K562 (cell line): ENCODE measurements around the gene PDE11A. TPM values are rescaled to one million over a fixed set of nuclear protein-coding genes. Genes with fewer than 3 reads are reported as not detected.

ENCODE experiments used
- ATAC-seq: fragments of 200-7000 bp; cut with Tn5 transposase; 3 replicates; pipeline ENCODE4 v1.9.1; 2020; ENCODE audit warnings: moderate library complexity
- BruUV-seq: library from RNA; stranded (reverse); fragments of 400-500 nt; replicated peaks from 2 replicates; lab custom pipeline; 2021; lab: Mats Ljungman, UMichigan
- CTCF ChIA-PET: fragments of 300-600 bp; formaldehyde crosslinking; extraction: SDS; loops from one replicate; lab custom pipeline; 2021; ENCODE audit warnings: low intra/inter-chr PET ratio; lab: Yijun Ruan, JAX
- POLR2A ChIA-PET: fragments of 300-600, 350-650 bp; sonication (Branson Sonifier 250); formaldehyde crosslinking; extraction: SDS; loops from one replicate; lab custom pipeline; 2021; ENCODE audit warnings: antibody characterized with exemption, inconsistent platforms; lab: Yijun Ruan, JAX
- DNase-seq, 4 experiments: peaks; one replicate each; pipeline versions ENCODE4 v3.0.0 to v3.0.0-alpha.2; 2011 to 2018; ENCODE audit warnings: low spot score in 3 of 4, mixed read lengths in 3 of 4; ENCODE audit errors: extremely low read depth in 1 of 4
- FAIRE-seq: peaks from 2 replicates; lab custom pipeline; 2011; peaks lifted over from hg19 to GRCh38; lab: Jason Lieb, UNC
- H2AFZ ChIP-seq: 2 replicates; pipeline ENCODE4 v1.6.0; 2011; ENCODE audit warnings: low read depth, low read length, control low read depth, inconsistent platforms
- H3K27ac ChIP-seq: fragments of 200-600 bp; 3 replicates; pipeline ENCODE4 v1.8.0; 2011; ENCODE audit warnings: low read depth, mild to moderate bottlenecking, control low read depth, inconsistent platforms, low read length, moderate library complexity, mixed read lengths; ENCODE audit errors: extremely low read depth
- H3K27me3 ChIP-seq, 2 experiments: fragments of 300-600 bp in 1 of 2; 2 replicates in 1 of 2; 3 replicates in 1 of 2; pipeline versions ENCODE4 v1.6.0 to v1.8.0; 2011; ENCODE audit warnings: inconsistent platforms in 2 of 2, low read length in 2 of 2, mild to moderate bottlenecking in 1 of 2, mixed read lengths in 1 of 2, moderate library complexity in 1 of 2; ENCODE audit not compliant: control insufficient read depth in 2 of 2, insufficient read depth in 2 of 2
- H3K36me3 ChIP-seq: fragments of 300-600 bp; 3 replicates; pipeline ENCODE4 v1.8.0; 2011; ENCODE audit warnings: mild to moderate bottlenecking, low read length, inconsistent platforms; ENCODE audit not compliant: control insufficient read depth, insufficient read depth
- H3K4me1 ChIP-seq, 2 experiments: fragments of 200-600 bp in 1 of 2; replicated peaks in 1 of 2; 2 replicates in 1 of 2; 3 replicates in 1 of 2; pipeline versions ENCODE4 v1.5.1 to v1.8.0; 2011; ENCODE audit warnings: inconsistent platforms in 2 of 2, low read length in 2 of 2, mild to moderate bottlenecking in 1 of 2, mixed read lengths in 1 of 2, moderate library complexity in 1 of 2; ENCODE audit not compliant: control insufficient read depth in 2 of 2, insufficient read depth in 2 of 2
- H3K4me2 ChIP-seq: 2 replicates; pipeline ENCODE4 v1.6.1; 2011; ENCODE audit warnings: low read length, control low read depth, inconsistent platforms, mixed read lengths; ENCODE audit not compliant: insufficient read depth
- H3K4me3 ChIP-seq: fragments of 200-600 bp; sonication (generic), shearing (Covaris generic); 2 replicates; pipeline ENCODE4 v1.5.1; 2016; ENCODE audit warnings: control low read depth, inconsistent platforms
- H3K79me2 ChIP-seq: fragments of 200-600 bp; 3 replicates; pipeline ENCODE4 v1.8.0; 2011; ENCODE audit warnings: low read length, inconsistent platforms; ENCODE audit not compliant: control insufficient read depth, insufficient read depth
- H3K9ac ChIP-seq, 2 experiments: 2 replicates each; pipeline versions ENCODE4 v1.6.0 to v1.6.1; 2011; ENCODE audit warnings: low read depth in 2 of 2, low read length in 2 of 2, control low read depth in 1 of 2, inconsistent platforms in 1 of 2, mild to moderate bottlenecking in 1 of 2, mixed read lengths in 1 of 2; ENCODE audit not compliant: insufficient read depth in 1 of 2
- H3K9me1 ChIP-seq: one replicate; pipeline ENCODE4 v1.6.0; 2011; ENCODE audit warnings: inconsistent platforms, mild to moderate bottlenecking, low read length, moderate library complexity; ENCODE audit not compliant: control insufficient read depth, insufficient read depth
- H3K9me3 ChIP-seq: replicated peaks from 2 replicates; pipeline ENCODE4 v1.5.1; 2011; ENCODE audit warnings: low read depth, low read length, inconsistent platforms; ENCODE audit not compliant: control insufficient read depth, insufficient read depth
- H4K20me1 ChIP-seq: replicated peaks from 2 replicates; pipeline ENCODE4 v1.6.1; 2011; ENCODE audit warnings: low read length, inconsistent platforms, mixed read lengths; ENCODE audit not compliant: control insufficient read depth, insufficient read depth
- CBX3 ChIP-seq, 2 experiments: IDR thresholded peaks; 1 replicate in 1 of 2; 2 replicates in 1 of 2; pipeline ENCODE4 v1.6.1; 2012; ENCODE audit warnings: inconsistent platforms in 2 of 2, low read length in 2 of 2, borderline replicate concordance in 1 of 2, control low read depth in 1 of 2
- EGR1 ChIP-seq: fragments of 450-650 bp; conservative IDR thresholded peaks from 2 replicates; pipeline ENCODE4 v1.6.1; 2017; ENCODE audit warnings: mild to moderate bottlenecking
- ELF4 ChIP-seq: fragments of 450-650 bp; formaldehyde crosslinking; IDR thresholded peaks from 2 replicates; pipeline ENCODE4 v1.4.0; 2022; ENCODE audit warnings: missing genetic modification characterization
- HMGXB4 ChIP-seq: sonication (generic); formaldehyde crosslinking; IDR thresholded peaks from 2 replicates; pipeline ENCODE4 v1.8.1; 2023; ENCODE audit warnings: mild to moderate bottlenecking, missing genetic modification reagents
- KLF1 ChIP-seq: fragments of 450-650 bp; IDR thresholded peaks from 2 replicates; pipeline ENCODE4 v1.6.1; 2016; ENCODE audit warnings: missing genetic modification characterization, missing compliant biosample characterization
- L3MBTL2 ChIP-seq: fragments of 450-650 bp; IDR thresholded peaks from 2 replicates; pipeline ENCODE4 v1.6.1; 2016; ENCODE audit warnings: mild to moderate bottlenecking, moderate library complexity
- MYNN ChIP-seq, 2 experiments: sonication (generic); formaldehyde crosslinking in 1 of 2; IDR thresholded peaks; 2 replicates each; pipeline versions ENCODE4 v1.5.0 to v1.6.1; 2016 to 2020; ENCODE audit warnings: antibody characterized with exemption in 1 of 2, missing genetic modification reagents in 1 of 2
- NR4A1 ChIP-seq, 2 experiments: fragments of 250-450 bp in 1 of 2; fragments of 450-650 bp in 1 of 2; sonication (Bioruptor Pico) in 1 of 2; IDR thresholded peaks; 2 replicates each; pipeline versions ENCODE4 v1.4.0 to v1.6.1; 2016 to 2020; ENCODE audit warnings: mild to moderate bottlenecking in 2 of 2, missing compliant biosample characterization in 1 of 2, missing genetic modification characterization in 1 of 2, moderate library complexity in 1 of 2
- OTX1 ChIP-seq: fragments of 450-650 bp; formaldehyde crosslinking; IDR thresholded peaks from 2 replicates; pipeline ENCODE4 v1.4.0; 2022; ENCODE audit warnings: mild to moderate bottlenecking
- RCOR1 ChIP-seq, 2 experiments: IDR thresholded peaks; 2 replicates each; pipeline ENCODE4 v1.6.1; 2012; ENCODE audit warnings: low read depth in 2 of 2, low read length in 2 of 2, borderline replicate concordance in 1 of 2, improper control_type of control experiment in 1 of 2
- SRF ChIP-seq, 2 experiments: fragments of 250-450, 450-650 bp in 1 of 2; sonication (Bioruptor Pico) in 1 of 2; sonication (generic) in 1 of 2; formaldehyde crosslinking; IDR thresholded peaks; 2 replicates each; pipeline versions ENCODE4 v1.5.0 to v1.5.1; 2020 to 2022; ENCODE audit warnings: mild to moderate bottlenecking in 1 of 2, missing genetic modification reagents in 1 of 2
- TBL1XR1 ChIP-seq, 2 experiments: IDR thresholded peaks; 2 replicates each; pipeline ENCODE4 v1.6.1; 2012; ENCODE audit warnings: improper control_type of control experiment in 2 of 2, low read length in 2 of 2, mild to moderate bottlenecking in 1 of 2
- ZBTB26 ChIP-seq: fragments of 450-650 bp; formaldehyde crosslinking; IDR thresholded peaks from 2 replicates; pipeline ENCODE4 v1.4.0; 2022; ENCODE audit warnings: missing genetic modification characterization
- ZNF511 ChIP-seq: sonication (generic); formaldehyde crosslinking; IDR thresholded peaks from 2 replicates; pipeline ENCODE4 v1.8.0; 2022; ENCODE audit warnings: mild to moderate bottlenecking, missing genetic modification reagents
- ZNF668 ChIP-seq: fragments of 250-450 bp; sonication (Bioruptor Pico); IDR thresholded peaks from 2 replicates; pipeline ENCODE4 v1.8.0; 2022; ENCODE audit warnings: mild to moderate bottlenecking, inconsistent platforms
- ZNF766 ChIP-seq: fragments of 200-800 bp; sonication (Bioruptor generic); conservative IDR thresholded peaks from 2 replicates; pipeline ENCODE4 v1.6.1; 2016; ENCODE audit warnings: missing genetic modification characterization, missing compliant biosample characterization
- WGBS: fragments of 100-300 bp; shearing (Covaris generic); methylation state at CpG from one replicate; pipeline ENCODE4 v1.1.6; 2016; ENCODE audit warnings: low coverage, mixed read lengths; ENCODE audit not compliant: insufficient coverage; ENCODE audit errors: missing lambda C conversion rate; 5-methylcytosine and 5-hydroxymethylcytosine counted together
- in situ Hi-C: fragments of 300-500 bp; cut with MboI; formaldehyde crosslinking; loops from 4 replicates; pipeline ENCODE4 v1.15.0; 2018; ENCODE audit warnings: inconsistent platforms, mixed read lengths
- intact Hi-C: fragments of 100-400 bp; cut with micrococcal nuclease; formaldehyde crosslinking; loops from 2 replicates; pipeline ENCODE4 v1.14.2; 2022
- polyA plus RNA-seq, 8 experiments: library from polyadenylated mRNA; depleted of rRNA in 4 of 8; stranded (reverse) in 5 of 8; unstranded in 3 of 8; fragments of >200 nt; fragmentation: Nextera tagmentation in 2 of 8; fragmentation: Illumina TruSeq in 1 of 8; extraction: Ambion mirVana in 2 of 8; extraction: Trizol in 1 of 8; gene quantifications; 2 replicates each; pipeline versions ENCODE4 v1.2.1 to v1.2.3, GENCODE V29; 2011 to 2014; ENCODE audit warnings: inconsistent platforms in 1 of 8, missing spikeins in 1 of 8
- total RNA-seq, 7 experiments: library from RNA; depleted of rRNA in 6 of 7; stranded (reverse); fragments of >200 nt in 6 of 7; fragmentation: Illumina TruSeq in 2 of 7; extraction: Trizol in 2 of 7; gene quantifications; 2 replicates each; pipeline versions ENCODE4 v1.2.1 to v1.2.3, GENCODE V29; 2011 to 2021; ENCODE audit warnings: low replicate concordance in 1 of 7

PDE11A gene
- total and polyA plus RNA-seq, 9 of the 15 experiments (the other 6 are each of a cell fraction or from before 2014, with no cell fraction given), result 3.2 to 22.1 (median 5.7) TPM

DNA sequence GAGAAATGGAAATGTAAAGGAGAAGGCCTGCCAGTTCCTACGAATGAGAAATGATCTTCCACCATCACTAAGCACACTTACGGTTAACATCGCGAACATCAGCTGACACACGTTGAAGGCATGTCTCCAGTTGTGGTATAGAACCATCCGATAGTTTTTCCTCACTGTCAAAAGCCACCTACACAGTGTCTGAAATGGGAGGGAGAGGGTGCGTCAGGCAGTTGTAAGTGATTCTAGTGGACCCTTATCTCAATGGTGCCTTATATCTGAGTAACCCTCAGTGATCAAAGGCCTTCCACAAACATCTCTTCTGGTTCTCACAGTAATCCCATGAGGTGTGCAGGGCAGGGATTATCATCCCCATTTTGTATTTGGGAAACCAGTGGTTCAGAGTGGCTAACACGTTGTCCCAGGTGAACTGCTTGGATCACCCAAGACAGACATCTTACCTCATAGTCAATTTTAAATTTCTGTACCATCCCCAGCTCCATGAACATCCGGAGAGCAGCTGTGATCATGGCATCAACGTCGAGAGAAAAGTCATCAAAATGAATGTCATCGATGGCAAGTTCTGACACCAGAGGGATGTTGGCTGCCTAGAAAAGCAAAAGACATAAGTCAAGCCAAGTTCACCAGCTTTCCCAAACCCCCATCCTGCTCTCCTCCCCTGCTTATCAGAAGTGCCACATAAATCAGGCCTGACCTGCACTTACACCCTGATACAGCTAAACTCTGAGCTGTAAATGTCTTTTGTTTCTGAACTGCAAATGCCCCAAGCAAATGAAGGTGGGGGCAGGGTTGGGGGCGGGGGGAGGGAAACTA is 344.8 kb downstream of the PDE11A start:
- Histone ChIP-seq H3K4me3 (no peak overlapping the region), H2AFZ (peak overlapping the region; percentile 47), H3K9me3 (no peaks in the 10 kb centered on the region), H4K20me1 (no peaks in the 10 kb centered on the region), H3K4me2 (peak overlapping the region; percentile 64), H3K9me1 (no peaks in the 10 kb centered on the region), H3K79me2 (no peaks in the 10 kb centered on the region), H3K9ac (peak overlapping the region; percentile 22; a peak in 2 of 4 replicates), H3K36me3 (no peaks in the 10 kb centered on the region), H3K4me1 (peaks cover 0 to 42% of the 10 kb centered on the region in 2 experiments; a peak in 4 of 5 replicates), H3K27ac (peak overlapping the region; percentile 74), H3K27me3 (no peaks in the 10 kb centered on the region)
- FAIRE-seq (peak; percentile 78), ATAC-seq (peak; percentile 78), DNase-seq (peak; percentile 36 to 86 (median 62))
- WGBS, result 8% methylated on average over 13 of the region's 13 CpGs
- in situ Hi-C loops, result loop anchor here (10.0 kb wide), 3 partner anchors 233 to 563 kb away; no protein-coding TSS in a partner anchor
- intact Hi-C loops, result loop anchor here (1.0 to 10.0 kb wide), 3 partner anchors 27 to 123 kb away; no protein-coding TSS in a partner anchor
- POLR2A ChIA-PET, result interaction anchor here (0.6 to 2.6 kb wide), 7 partner anchors 10 to 323 kb away, joined by 3 to 10 read pairs (median 3); no protein-coding TSS in a partner anchor
- CTCF ChIA-PET, result interaction anchor here (1.2 kb wide), 1 partner anchor 31 kb away, joined by 4 read pairs; no protein-coding TSS in a partner anchor
- BruUV-seq, result no TSS peak
- no peak for TF ChIP-seq KLF1 (tag)
- TF ChIP-seq RCOR1 (IDR thresholded peaks at IDR 0.05; ENCODE audit: borderline replicate concordance in 1 of 2, low read depth in 2 of 2, low read length in 2 of 2), result peak; percentile 71 to 94; a peak in 3 of 4 replicates
- TF ChIP-seq NR4A1 (CRISPR knock-in tag; IDR thresholded peaks at IDR 0.05), result 0 out of 2 replicates have a peak, but pooled peaks have one; percentile 14
- peak; percentile 92 for TF ChIP-seq NR4A1 (tag; IDR thresholded peaks at IDR 0.05)
- TF ChIP-seq SRF (CRISPR knock-in tag; IDR thresholded peaks at IDR 0.05), result peak in 1 of 2 experiments; percentile 36; a peak in 1 of 4 replicates
- TF ChIP-seq ELF4 (CRISPR knock-in tag), result 0 out of 2 replicates have a peak, but pooled peaks have one; percentile 10
- peak in 1 of 2 experiments; percentile 59; a peak in 1 of 4 replicates for TF ChIP-seq TBL1XR1 (IDR thresholded peaks at IDR 0.05; ENCODE audit: low read length in 2 of 2)
- peak; percentile 65 for TF ChIP-seq L3MBTL2
- TF ChIP-seq EGR1, result peak; percentile 42; the same call in 1 of the 2 replicates
- TF ChIP-seq ZNF766 (CRISPR knock-in tag), result peak; percentile 1; the same call in 1 of the 2 replicates
- TF ChIP-seq ZNF511 (CRISPR knock-in tag), result no peak
- TF ChIP-seq HMGXB4 (CRISPR knock-in tag), result no peak
- TF ChIP-seq CBX3 (IDR thresholded peaks at IDR 0.05; ENCODE audit: borderline replicate concordance in 1 of 2, low read length in 2 of 2), result peak in 1 of 2 experiments; percentile 70; a peak in 2 of 3 replicates
- TF ChIP-seq ZBTB26 (CRISPR knock-in tag), result 0 out of 2 replicates have a peak, but pooled peaks have one; percentile 28
- peak; percentile 36; the same call in 1 of the 2 replicates for TF ChIP-seq MYNN (IDR thresholded peaks at IDR 0.05)
- TF ChIP-seq MYNN (CRISPR knock-in tag; IDR thresholded peaks at IDR 0.05), result no peak
- peak; percentile 51; the same call in 1 of the 2 replicates for TF ChIP-seq ZNF668 (CRISPR knock-in tag)
- peak; percentile 46; the same call in 1 of the 2 replicates for TF ChIP-seq OTX1
